Adrenal gland (tissue), 12 donors: ENCODE data around the gene TUBA8. TPM values are rescaled to one million over a fixed set of nuclear protein-coding genes. Genes with fewer than 3 reads are reported as not detected.

Experiments used
- DNase-seq, 7 donors: peaks; one replicate each; pipeline ENCODE4 v3.0.0-alpha.2; 2019 to 2020
- H3K27ac ChIP-seq, 5 donors: fragments of 200-600 bp; sonication (generic) in 4 of 5; 1 replicate in 3 of 5; 2 replicates in 2 of 5; pipeline versions ENCODE4 v1.5.1 to v1.8.0; 2016 to 2020; ENCODE audit warnings: mild to moderate bottlenecking in 1 of 5
- H3K27me3 ChIP-seq: fragments of 200-600 bp; 2 replicates; pipeline ENCODE4 v1.8.0; 2021
- H3K36me3 ChIP-seq, 2 donors: fragments of 200-600 bp; replicated peaks in 1 of 2; 1 replicate in 1 of 2; 2 replicates in 1 of 2; pipeline versions ENCODE4 v1.5.1 to v1.8.0; 2018 to 2022
- H3K4me1 ChIP-seq, 2 donors: fragments of 200-600 bp; replicated peaks in 1 of 2; 1 replicate in 1 of 2; 2 replicates in 1 of 2; pipeline versions ENCODE4 v1.5.1 to v1.8.0; 2018 to 2021
- H3K4me3 ChIP-seq, 4 donors: fragments of 200-600 bp; sonication (generic) in 3 of 4; one replicate each; pipeline ENCODE4 v1.5.1; 2016 to 2018
- H3K9me3 ChIP-seq, 3 donors: fragments of 200-600 bp; sonication (generic) in 1 of 3; replicated peaks in 1 of 3; 1 replicate in 2 of 3; 2 replicates in 1 of 3; pipeline versions ENCODE4 v1.5.1 to v1.8.0; 2016 to 2021
- CTCF ChIP-seq, 6 experiments: fragments of 450-650 bp in 4 of 6; fragments of 200-600 bp in 2 of 6; sonication (generic) in 1 of 6; IDR thresholded peaks; 1 replicate in 5 of 6; 2 replicates in 1 of 6; pipeline versions ENCODE4 v1.5.1 to v1.8.0; 2016 to 2021; ENCODE audit warnings: antibody characterized with exemption in 6 of 6, mild to moderate bottlenecking in 2 of 6, moderate library complexity in 1 of 6
- POLR2A ChIP-seq, 2 donors: fragments of 450-650 bp; IDR thresholded peaks; one replicate each; pipeline ENCODE4 v1.6.1; 2017; ENCODE audit warnings: antibody characterized with exemption in 2 of 2, mild to moderate bottlenecking in 2 of 2, moderate library complexity in 1 of 2
- WGBS, 4 donors: extraction: QIAGEN DNeasy Blood & Tissue Kit in 2 of 4; methylation state at CpG; one replicate each; pipeline versions ENCODE4 v1.1.5 to v1.1.7; 2013 to 2017; 5-methylcytosine and 5-hydroxymethylcytosine counted together
- intact Hi-C, 2 donors: fragments of 100-400 bp; cut with DNase I; formaldehyde crosslinking; loops; one replicate each; pipeline versions ENCODE4 v1.14.1 to v1.15.0; 2022 to 2023
- polyA plus RNA-seq, 3 donors: library from polyadenylated mRNA; stranded (reverse); fragments of 200-250 nt in 2 of 3; fragments of 350-450 nt in 1 of 3; fragmentation: Illumina TruSeq in 1 of 3; extraction: RNeasy Lipid Tissue Mini Kit (QIAGEN cat#74804) in 1 of 3; gene quantifications; one replicate each; pipeline ENCODE4 v1.2.3, GENCODE V29; 2013 to 2014
- total RNA-seq, 9 donors: library from RNA; depleted of rRNA in 4 of 9; stranded (reverse); fragments of >200 nt in 4 of 9; fragments of 120-200 nt in 1 of 9; fragmentation: NEBNext Ultra II Directional in 1 of 9; extraction: Animal tissue kit (Norgen Biotek cat#: 25700) in 1 of 9; gene quantifications; one replicate each; pipeline versions ENCODE4 v1.1.0 to v1.2.4, GENCODE V29; 2013 to 2023
- donor health status: healthy with polysubstance abuse.
- donor health status: Bipolar disorder and iron deficiency.
- donor health status: DM: yes; HTN: yes; CAD: no.
- donor health status: DM: no; HTN: no; CAD: no.
- donor health status: DM: no; HTN: no; CAD: no.
- donor health status: DM: yes; HTN: yes; CAD: no.

TUBA8 gene
- total and polyA plus RNA-seq, 12 donors = 0.65 to 4.3 (median 1.8) TPM

GRCh38 chr22:18064636-18065035 lies 46.0 kb upstream of the TUBA8 start:
- no peaks in the 10 kb centered on the region for H3K27me3 ChIP-seq
- TF ChIP-seq POLR2A (IDR thresholded peaks at IDR 0.05) (no peak), CTCF (IDR thresholded peaks at IDR 0.05) (no peak)
- WGBS, 4 donors = 89 to 93% (median 91%) methylated on average over 7 of the region's 7 CpGs
- no peaks in the 10 kb centered on the region for H3K36me3 ChIP-seq
- no peak overlapping the region for H3K4me3 ChIP-seq
- no peak for DNase-seq
- no peaks in the 10 kb centered on the region for H3K4me1 ChIP-seq
- intact Hi-C loops = no loop called here
- no peaks in the 10 kb centered on the region for H3K9me3 ChIP-seq
- no peak overlapping the region for H3K27ac ChIP-seq

GRCh38 chr22:18065256-18065655 lies 45.4 kb upstream of the TUBA8 start:
- intact Hi-C loops = no loop called here

GRCh38 chr22:18066181-18066859 lies 44.3 kb upstream of the TUBA8 start:
- 47 to 64% (median 57%) methylated on average over 11 to 12 of the region's 12 CpGs for WGBS, 4 donors
- no peak for TF ChIP-seq CTCF (IDR thresholded peaks at IDR 0.05)
- no peak for TF ChIP-seq POLR2A (IDR thresholded peaks at IDR 0.05)
- no peaks in the 10 kb centered on the region for H3K4me1 ChIP-seq
- no peaks in the 10 kb centered on the region for H3K36me3 ChIP-seq
- peak in 1 of 7 donors; percentile 9 for DNase-seq
- no peak overlapping the region for H3K4me3 ChIP-seq
- intact Hi-C loops = no loop called here
- no peak overlapping the region for H3K27ac ChIP-seq
- H3K27me3 ChIP-seq = no peaks in the 10 kb centered on the region
- no peaks in the 10 kb centered on the region for H3K9me3 ChIP-seq

More at GRCh38 chr22:18065256-18065655, 45.4 kb upstream of the TUBA8 start:
- H3K4me3 ChIP-seq = no peak overlapping the region
- WGBS, 4 donors = 63 to 81% (median 74%) methylated on average over 9 of the region's 9 CpGs
- H3K36me3 ChIP-seq = no peaks in the 10 kb centered on the region
- H3K27ac ChIP-seq = no peak overlapping the region
- TF ChIP-seq POLR2A (IDR thresholded peaks at IDR 0.05) (no peak), CTCF (IDR thresholded peaks at IDR 0.05) (no peak)
- no peaks in the 10 kb centered on the region for H3K9me3 ChIP-seq
- peak in 1 of 7 donors; percentile 13 for DNase-seq
- no peaks in the 10 kb centered on the region for H3K27me3 ChIP-seq
- H3K4me1 ChIP-seq = no peaks in the 10 kb centered on the region

- no peak for TF ChIP-seq POLR2A (IDR thresholded peaks at IDR 0.05)
- no peak for TF ChIP-seq CTCF (IDR thresholded peaks at IDR 0.05)
- Histone ChIP-seq H3K4me1 (no peaks in the 10 kb centered on the region), H3K27me3 (no peaks in the 10 kb centered on the region), H3K36me3 (no peaks in the 10 kb centered on the region), H3K4me3 (no peak overlapping the region), H3K9me3 (no peaks in the 10 kb centered on the region), H3K27ac (no peak overlapping the region)
- WGBS, 4 donors = 91 to 95% (median 93%) methylated on average over 3 of the region's 3 CpGs
- intact Hi-C loops = no loop called here
- peak in 1 of 7 donors; percentile 5 for DNase-seq
Observed at GRCh38 chr22:18067121-18067520, 43.5 kb upstream of the TUBA8 start.
